Osteocyte (in vitro differentiated cells): ENCODE results near the gene CNTNAP2. TPM values are rescaled to one million over a fixed set of nuclear protein-coding genes. Genes with fewer than 3 reads are reported as not detected.

Experiments
- DNase-seq: peaks from one replicate; pipeline ENCODE4 v3.0.0; 2021; ENCODE audit warnings: mixed read lengths; ENCODE audit not compliant: unreplicated experiment; ENCODE audit errors: extremely low spot score
- H3K27ac Mint-ChIP-seq: one replicate; pipeline ENCODE4 v1.8.0; 2021; ENCODE audit warnings: mild to moderate bottlenecking, mixed read lengths; ENCODE audit not compliant: unreplicated experiment
- H3K27me3 Mint-ChIP-seq: one replicate; pipeline ENCODE4 v1.8.0; 2021; ENCODE audit warnings: mixed read lengths; ENCODE audit not compliant: unreplicated experiment
- H3K36me3 Mint-ChIP-seq: one replicate; pipeline ENCODE4 v1.8.0; 2021; ENCODE audit warnings: mixed read lengths; ENCODE audit not compliant: unreplicated experiment
- H3K4me1 Mint-ChIP-seq: one replicate; pipeline ENCODE4 v1.8.0; 2021; ENCODE audit warnings: mixed read lengths; ENCODE audit not compliant: unreplicated experiment
- H3K4me3 Mint-ChIP-seq: one replicate; pipeline ENCODE4 v1.8.0; 2021; ENCODE audit warnings: mild to moderate bottlenecking, moderate library complexity, mixed read lengths; ENCODE audit not compliant: unreplicated experiment
- H3K9me3 Mint-ChIP-seq: one replicate; pipeline ENCODE4 v1.8.0; 2021; ENCODE audit warnings: mixed read lengths; ENCODE audit not compliant: unreplicated experiment
- CTCF ChIP-seq: fragments of 200-600 bp; sonication (generic); IDR thresholded peaks from 2 replicates; pipeline ENCODE4 v1.5.0; 2021; ENCODE audit warnings: antibody characterized with exemption, mild to moderate bottlenecking, moderate library complexity
- total RNA-seq: library from RNA; stranded (reverse); gene quantifications from 2 replicates; pipeline ENCODE4 v1.2.1, GENCODE V29; 2021

CNTNAP2 gene
- total RNA-seq, 1 donor from 2014 or later: 1.4 TPM

- Mint-ChIP-seq H3K4me1 (peaks cover 25% of the 10 kb centered on the region), H3K36me3 (no peaks in the 10 kb centered on the region), H3K4me3 (no peak overlapping the region), H3K27ac (peak overlapping the region; percentile 9), H3K9me3 (no peaks in the 10 kb centered on the region), H3K27me3 (peaks cover 26% of the 10 kb centered on the region)
- DNase-seq: no peak
- TF ChIP-seq CTCF: no peak
Measured at GRCh38 chr7:148334959-148335577, 2218.5 kb downstream of the CNTNAP2 start.

- Mint-ChIP-seq H3K4me1 (peaks cover 25% of the 10 kb centered on the region), H3K27me3 (peaks cover 33% of the 10 kb centered on the region), H3K4me3 (no peak overlapping the region), H3K27ac (no peak overlapping the region), H3K36me3 (no peaks in the 10 kb centered on the region), H3K9me3 (no peaks in the 10 kb centered on the region)
- no peak for DNase-seq
- TF ChIP-seq CTCF: no peak
Measured at GRCh38 chr7:148335790-148336189, 2219.2 kb downstream of the CNTNAP2 start.

GRCh38 chr7:148336411-148336810 lies 2219.8 kb downstream of the CNTNAP2 start:
- Mint-ChIP-seq H3K36me3 (no peaks in the 10 kb centered on the region), H3K27me3 (peaks cover 38% of the 10 kb centered on the region), H3K9me3 (no peaks in the 10 kb centered on the region), H3K27ac (no peak overlapping the region), H3K4me3 (no peak overlapping the region), H3K4me1 (peaks cover 25% of the 10 kb centered on the region)
- TF ChIP-seq CTCF: no peak
- no peak for DNase-seq

- TF ChIP-seq CTCF: no peak
- DNase-seq: no peak
- H3K9me3 Mint-ChIP-seq: no peaks in the 10 kb centered on the region
- no peak overlapping the region for H3K4me3 Mint-ChIP-seq
- no peaks in the 10 kb centered on the region for H3K36me3 Mint-ChIP-seq
- H3K27me3 Mint-ChIP-seq: peaks cover 46% of the 10 kb centered on the region
- H3K4me1 Mint-ChIP-seq: peaks cover 25% of the 10 kb centered on the region
- H3K27ac Mint-ChIP-seq: no peak overlapping the region
Measured at GRCh38 chr7:148337246-148337965, 2220.8 kb downstream of the CNTNAP2 start.

- Mint-ChIP-seq H3K9me3 (no peaks in the 10 kb centered on the region), H3K36me3 (no peaks in the 10 kb centered on the region), H3K4me1 (peaks cover 25% of the 10 kb centered on the region), H3K4me3 (no peak overlapping the region), H3K27ac (no peak overlapping the region), H3K27me3 (peaks cover 53% of the 10 kb centered on the region)
- DNase-seq: no peak
- no peak for TF ChIP-seq CTCF
Measured at GRCh38 chr7:148337995-148338747, 2221.6 kb downstream of the CNTNAP2 start.
